ENCODE measurements around the gene EID2B. TPM values are rescaled to one million over a fixed set of nuclear protein-coding genes. Genes with fewer than 3 reads are reported as not detected.

Gene EID2B
- total RNA-seq, 1 donor from 2014 or later: 2.1 TPM

GRCh38 chr19:39499932-39500331, 32.7 kb downstream of the EID2B start:
- DNase-seq (ENCODE audit: low spot score): no peak

GRCh38 chr19:39498798-39499642, 33.6 kb downstream of the EID2B start, which contains the start of gene DLL3:
TSS of gene DLL3 (plus strand) at chr19:39498947. CDS start at chr19:39498975, 28 bp downstream.
- DNase-seq (ENCODE audit: low spot score): no peak

GRCh38 chr19:39497996-39498797, 34.5 kb downstream of the EID2B start:
- DNase-seq (ENCODE audit: low spot score): no peak

- no peak for DNase-seq (ENCODE audit: low spot score)
These were observed 35.0 kb downstream of the EID2B start for GRCh38 chr19:39497701-39497995.

GRCh38 chr19:39496063-39496462, 36.6 kb downstream of the EID2B start:
- no peak for DNase-seq (ENCODE audit: low spot score)

- no peak for DNase-seq (ENCODE audit: low spot score)
These were observed 38.0 kb downstream of the EID2B start for GRCh38 chr19:39494661-39495060.

- no peak for DNase-seq (ENCODE audit: low spot score)
These were observed 39.9 kb downstream of the EID2B start for GRCh38 chr19:39492788-39493187.

GRCh38 chr19:39492225-39492624, 40.4 kb downstream of the EID2B start:
- DNase-seq (ENCODE audit: low spot score): no peak

- no peak for DNase-seq (ENCODE audit: low spot score)
These were observed 42.9 kb downstream of the EID2B start for GRCh38 chr19:39489756-39490155.

- DNase-seq (ENCODE audit: low spot score): no peak
These were observed 49.5 kb downstream of the EID2B start for GRCh38 chr19:39483141-39483540.

- DNase-seq (ENCODE audit: low spot score): no peak
These were observed 51.0 kb downstream of the EID2B start for GRCh38 chr19:39481676-39482075.

GRCh38 chr19:39481229-39481545, 51.5 kb downstream of the EID2B start:
- DNase-seq (ENCODE audit: low spot score): no peak

Other genes starting within 250 kb of the EID2B start
- not detected for gene IFNL1, start 236.4 kb downstream of the EID2B start, total RNA-seq
- gene LRFN1, start 212.0 kb downstream of the EID2B start, total RNA-seq: 1.1 TPM
- 119 TPM for gene GMFG, start 196.8 kb downstream of the EID2B start, total RNA-seq
- gene SAMD4B, start 190.4 kb downstream of the EID2B start, total RNA-seq: 82.3 TPM
- gene PAF1, start 141.7 kb downstream of the EID2B start, total RNA-seq: 29.7 TPM
- 34.1 TPM for gene MED29, start 141.5 kb downstream of the EID2B start, total RNA-seq
- 1,383 TPM for gene ZFP36, start 126.0 kb downstream of the EID2B start, total RNA-seq
- 56.4 TPM for gene PLEKHG2, start 120.2 kb downstream of the EID2B start, total RNA-seq
- gene RPS16, start 96.9 kb downstream of the EID2B start, total RNA-seq: 1,454 TPM
- gene SUPT5H, start 87.3 kb downstream of the EID2B start, total RNA-seq: 84.5 TPM
- gene TIMM50, start 52.0 kb downstream of the EID2B start, total RNA-seq: 58.4 TPM
- gene DLL3, start 33.9 kb downstream of the EID2B start, total RNA-seq: not detected
- gene SELENOV, start 17.7 kb downstream of the EID2B start, total RNA-seq: not detected
- gene EID2, start 7.3 kb upstream of the EID2B start, total RNA-seq: 12.7 TPM
- gene LGALS13, start 69.7 kb upstream of the EID2B start, total RNA-seq: not detected
- not detected for gene LGALS16, start 123.1 kb upstream of the EID2B start, total RNA-seq
- not detected for gene LGALS14, start 171.6 kb upstream of the EID2B start, total RNA-seq
- not detected for gene CLC, start 205.2 kb upstream of the EID2B start, total RNA-seq
- not detected for gene LEUTX, start 246.0 kb upstream of the EID2B start, total RNA-seq

Measured in mesenteric fat pad (tissue), 1 donor.